GM12878 (cell line): ENCODE measurements around the gene FAM227B. TPM values are rescaled to one million over a fixed set of nuclear protein-coding genes. Genes with fewer than 3 reads are reported as not detected.
A peak's percentile ranks its signal among the peaks of the same experiment; 100 is the strongest.

Experiments
- ATAC-seq: fragments of 200-7000 bp; cut with Tn5 transposase; 3 replicates; pipeline ENCODE4 v1.9.1; 2020; ENCODE audit warnings: mild to moderate bottlenecking, moderate library complexity
- BruUV-seq: library from RNA; stranded (reverse); fragments of 400-500 nt; replicated peaks from 2 replicates; lab custom pipeline; 2021; lab: Mats Ljungman, UMichigan
- CTCF ChIA-PET: fragments of 300-600 bp; sonication (Branson Sonifier 250); formaldehyde crosslinking; extraction: SDS; loops from one replicate; lab custom pipeline; 2021; ENCODE audit warnings: inconsistent platforms; lab: Yijun Ruan, JAX
- POLR2A ChIA-PET: fragments of 350-600 bp; formaldehyde crosslinking; extraction: SDS; loops from one replicate; lab custom pipeline; 2021; ENCODE audit warnings: inconsistent platforms; lab: Charles Lee
- RAD21 ChIA-PET: fragments of 300-600 bp; sonication (Branson Sonifier 250); formaldehyde crosslinking; loops from one replicate; lab custom pipeline; 2023; ENCODE audit warnings: antibody characterized with exemption; ENCODE audit not compliant: unreplicated experiment; lab: Charles Lee
- SMC1A ChIA-PET: fragments of 300-600 bp; sonication (Branson Sonifier 250); formaldehyde crosslinking; loops from one replicate; lab custom pipeline; 2023; ENCODE audit not compliant: unreplicated experiment, uncharacterized antibody; lab: Charles Lee
- DNase-seq: peaks from one replicate; pipeline ENCODE4 v3.0.0-alpha.2; 2011; ENCODE audit warnings: low read depth, low spot score
- FAIRE-seq: peaks from 3 replicates; lab custom pipeline; 2011; peaks lifted over from hg19 to GRCh38; lab: Jason Lieb, UNC
- H2AFZ ChIP-seq: 2 replicates; pipeline ENCODE4 v1.6.0; 2011; ENCODE audit warnings: low read depth, low read length, control low read depth; ENCODE audit not compliant: control insufficient read depth
- H3K27ac ChIP-seq: 2 replicates; pipeline ENCODE4 v1.5.1; 2011; ENCODE audit warnings: control low read depth; ENCODE audit not compliant: control insufficient read depth, insufficient read depth
- H3K27me3 ChIP-seq, 2 experiments: replicated peaks in 1 of 2; 2 replicates each; pipeline versions ENCODE4 v1.6.0 to v1.6.1; 2011; ENCODE audit warnings: low read length in 1 of 2; ENCODE audit not compliant: control insufficient read depth in 2 of 2, insufficient read depth in 2 of 2
- H3K36me3 ChIP-seq, 2 experiments: 2 replicates each; pipeline ENCODE4 v1.5.1; 2011; ENCODE audit warnings: low read length in 1 of 2; ENCODE audit not compliant: control insufficient read depth in 2 of 2, insufficient read depth in 2 of 2
- H3K4me1 ChIP-seq: 2 replicates; pipeline ENCODE4 v1.6.1; 2011; ENCODE audit warnings: mild to moderate bottlenecking, low read length, moderate library complexity, mixed read lengths; ENCODE audit not compliant: control insufficient read depth, insufficient read depth
- H3K4me2 ChIP-seq: 2 replicates; pipeline ENCODE4 v1.6.0; 2011; ENCODE audit warnings: control low read depth; ENCODE audit not compliant: control insufficient read depth, insufficient read depth
- H3K4me3 ChIP-seq: fragments of 200-600 bp; sonication (generic); 2 replicates; pipeline ENCODE4 v1.5.1; 2016
- H3K79me2 ChIP-seq: 2 replicates; pipeline ENCODE4 v1.6.0; 2011; ENCODE audit warnings: low read length; ENCODE audit not compliant: control insufficient read depth, insufficient read depth
- H3K9ac ChIP-seq: 2 replicates; pipeline ENCODE4 v1.8.0; 2011; ENCODE audit warnings: low read length, control low read depth, mixed read lengths; ENCODE audit not compliant: control insufficient read depth, insufficient read depth
- H3K9me3 ChIP-seq: replicated peaks from 3 replicates; pipeline ENCODE4 v1.5.1; 2011; ENCODE audit warnings: mild to moderate bottlenecking, low read length; ENCODE audit not compliant: control insufficient read depth, insufficient read depth
- H4K20me1 ChIP-seq: 2 replicates; pipeline ENCODE4 v1.6.0; 2011; ENCODE audit not compliant: control insufficient read depth, insufficient read depth
- CBX5 ChIP-seq: sonication (generic); IDR thresholded peaks from 2 replicates; pipeline ENCODE4 v1.6.1; 2016; ENCODE audit warnings: low read depth, moderate library complexity, mild to moderate bottlenecking, inconsistent platforms
- CHD2 ChIP-seq: IDR thresholded peaks from 2 replicates; pipeline ENCODE4 v1.6.1; 2011; ENCODE audit warnings: low read depth, low read length, improper control_type of control experiment, borderline replicate concordance
- KDM1A ChIP-seq: fragments of 200-600 bp; sonication (generic); IDR thresholded peaks from 2 replicates; pipeline ENCODE4 v1.6.1; 2016; ENCODE audit warnings: borderline replicate concordance
- SMAD5 ChIP-seq: IDR thresholded peaks from 2 replicates; pipeline ENCODE4 v1.6.1; 2016; ENCODE audit warnings: antibody characterized with exemption, low read depth
- SRF ChIP-seq, 2 experiments: IDR thresholded peaks; 2 replicates each; pipeline ENCODE4 v1.6.1; 2011; ENCODE audit warnings: low read depth in 2 of 2, low read length in 2 of 2, mild to moderate bottlenecking in 1 of 2, moderate library complexity in 1 of 2
- TCF3 ChIP-seq: IDR thresholded peaks from 2 replicates; pipeline ENCODE4 v1.6.1; 2012; ENCODE audit warnings: low read depth, mild to moderate bottlenecking, low read length, borderline replicate concordance; ENCODE audit not compliant: insufficient read depth
- ZSCAN29 ChIP-seq: fragments of 450-650 bp; IDR thresholded peaks from 2 replicates; pipeline ENCODE4 v1.6.1; 2017; ENCODE audit warnings: mild to moderate bottlenecking, moderate library complexity
- WGBS: methylation state at CpG from one replicate; pipeline ENCODE4 v1.1.6; 2016; ENCODE audit warnings: low lambda C conversion rate; ENCODE audit not compliant: insufficient replicate concordance, insufficient coverage; ENCODE audit errors: missing lambda C conversion rate; 5-methylcytosine and 5-hydroxymethylcytosine counted together
- in situ Hi-C: fragments of 300-500 bp; cut with MboI; formaldehyde crosslinking; loops from 9 replicates; pipeline ENCODE4 v1.14.3; 2018; ENCODE audit warnings: mixed read lengths
- intact Hi-C: fragments of 100-400 bp; cut with micrococcal nuclease; formaldehyde crosslinking; loops from one replicate; pipeline ENCODE4 v1.14.2; 2022; ENCODE audit not compliant: unreplicated experiment
- polyA plus RNA-seq, 11 experiments: library from polyadenylated mRNA; depleted of rRNA in 4 of 11; unstranded in 6 of 11; stranded (reverse) in 5 of 11; fragments of >200 nt; fragmentation: Nextera tagmentation in 4 of 11; fragmentation: Illumina TruSeq in 1 of 11; extraction: Ambion mirVana in 4 of 11; extraction: Trizol in 1 of 11; gene quantifications; 1 replicate in 1 of 11; 2 replicates in 10 of 11; pipeline versions ENCODE4 v1.2.1 to v1.2.3, GENCODE V29; 2011 to 2016; ENCODE audit warnings: inconsistent platforms in 2 of 11, missing spikeins in 2 of 11, low read depth in 1 of 11
- total RNA-seq, 4 experiments: library from RNA; depleted of rRNA in 3 of 4; stranded (reverse); fragments of >200 nt in 3 of 4; fragmentation: Illumina TruSeq in 1 of 4; extraction: Trizol in 1 of 4; gene quantifications; 2 replicates each; pipeline versions ENCODE4 v1.2.1 to v1.2.3, GENCODE V29; 2013 to 2021
- TF ChIP-seq, protein P1 (sequence below): IDR thresholded peaks from 2 replicates; pipeline ENCODE4 v1.6.1; 2012; ENCODE audit warnings: mild to moderate bottlenecking, low read depth, low read length
- TF ChIP-seq, protein P2 (sequence below): IDR thresholded peaks from 2 replicates; pipeline ENCODE4 v1.6.1; 2011; ENCODE audit warnings: borderline replicate concordance, low read depth, mild to moderate bottlenecking, moderate library complexity, mixed read lengths, low read length; ENCODE audit not compliant: insufficient read depth; ENCODE audit errors: extremely low read length
- TF ChIP-seq, protein P3 (sequence below): IDR thresholded peaks from 2 replicates; pipeline ENCODE4 v1.6.1; 2012; ENCODE audit warnings: low read depth, low read length, improper control_type of control experiment

FAM227B gene
- total and polyA plus RNA-seq, 10 of the 15 experiments (the other 5 are each of a cell fraction or from before 2014, with no cell fraction given) = 3.9 to 12.6 (median 6.9) TPM

DNA sequence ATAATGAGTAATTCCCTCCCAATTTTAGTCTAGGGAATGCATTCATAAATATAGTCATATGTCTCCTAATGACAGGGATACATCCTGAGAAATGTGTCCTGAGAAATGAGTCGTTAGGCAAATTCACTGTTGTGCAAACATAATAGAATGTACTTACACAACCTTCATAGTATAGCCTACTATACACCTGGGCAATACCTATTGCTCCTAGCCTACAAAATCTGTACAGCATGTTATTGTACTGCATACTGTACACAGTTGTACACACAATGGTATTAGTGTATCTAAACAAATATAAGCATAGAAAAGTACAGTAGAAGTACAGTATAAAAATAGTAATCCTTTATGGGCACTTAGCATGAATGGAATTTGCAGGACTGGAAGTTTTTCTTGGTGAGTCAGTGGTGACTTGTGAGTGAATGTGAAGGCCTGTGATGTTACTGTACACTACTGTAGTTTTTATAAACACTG is 6.8 kb upstream of the FAM227B start:
- DNase-seq = no peak
- H3K27ac ChIP-seq = no peak overlapping the region
- SMC1A ChIA-PET = interaction anchor here (0.6 kb wide), 1 partner anchor 174 kb away, joined by 3 read pairs; no protein-coding TSS in a partner anchor
- no peak overlapping the region for H3K9ac ChIP-seq
- peak; percentile 21; the same call in 1 of the 3 replicates for ATAC-seq
- FAIRE-seq = no peak
- no peak overlapping the region for H3K4me2 ChIP-seq
- 94% methylated on average over 1 of the region's 1 CpG for WGBS
- no peaks in the 10 kb centered on the region for H3K27me3 ChIP-seq
- H3K4me3 ChIP-seq = no peak overlapping the region
- POLR2A ChIA-PET = no interaction called here
- no peaks in the 10 kb centered on the region for H3K4me1 ChIP-seq
- no peak overlapping the region for H2AFZ ChIP-seq
- H3K79me2 ChIP-seq = peaks cover 9% of the 10 kb centered on the region
- intact Hi-C loops (loop anchor here (10.0 kb wide), 1 partner anchor 1293 kb away; the partner anchor contains the start of gene DUT), in situ Hi-C loops (loop anchor here (10.0 kb wide), 2 partner anchors 473 to 753 kb away; partner anchors contain the start of genes COPS2 and EID1)
- CTCF ChIA-PET = no interaction called here
- H4K20me1 ChIP-seq = no peaks in the 10 kb centered on the region
- H3K9me3 ChIP-seq = peaks cover 8% of the 10 kb centered on the region
- RAD21 ChIA-PET = no interaction called here
- TF ChIP-seq, protein P1, sequence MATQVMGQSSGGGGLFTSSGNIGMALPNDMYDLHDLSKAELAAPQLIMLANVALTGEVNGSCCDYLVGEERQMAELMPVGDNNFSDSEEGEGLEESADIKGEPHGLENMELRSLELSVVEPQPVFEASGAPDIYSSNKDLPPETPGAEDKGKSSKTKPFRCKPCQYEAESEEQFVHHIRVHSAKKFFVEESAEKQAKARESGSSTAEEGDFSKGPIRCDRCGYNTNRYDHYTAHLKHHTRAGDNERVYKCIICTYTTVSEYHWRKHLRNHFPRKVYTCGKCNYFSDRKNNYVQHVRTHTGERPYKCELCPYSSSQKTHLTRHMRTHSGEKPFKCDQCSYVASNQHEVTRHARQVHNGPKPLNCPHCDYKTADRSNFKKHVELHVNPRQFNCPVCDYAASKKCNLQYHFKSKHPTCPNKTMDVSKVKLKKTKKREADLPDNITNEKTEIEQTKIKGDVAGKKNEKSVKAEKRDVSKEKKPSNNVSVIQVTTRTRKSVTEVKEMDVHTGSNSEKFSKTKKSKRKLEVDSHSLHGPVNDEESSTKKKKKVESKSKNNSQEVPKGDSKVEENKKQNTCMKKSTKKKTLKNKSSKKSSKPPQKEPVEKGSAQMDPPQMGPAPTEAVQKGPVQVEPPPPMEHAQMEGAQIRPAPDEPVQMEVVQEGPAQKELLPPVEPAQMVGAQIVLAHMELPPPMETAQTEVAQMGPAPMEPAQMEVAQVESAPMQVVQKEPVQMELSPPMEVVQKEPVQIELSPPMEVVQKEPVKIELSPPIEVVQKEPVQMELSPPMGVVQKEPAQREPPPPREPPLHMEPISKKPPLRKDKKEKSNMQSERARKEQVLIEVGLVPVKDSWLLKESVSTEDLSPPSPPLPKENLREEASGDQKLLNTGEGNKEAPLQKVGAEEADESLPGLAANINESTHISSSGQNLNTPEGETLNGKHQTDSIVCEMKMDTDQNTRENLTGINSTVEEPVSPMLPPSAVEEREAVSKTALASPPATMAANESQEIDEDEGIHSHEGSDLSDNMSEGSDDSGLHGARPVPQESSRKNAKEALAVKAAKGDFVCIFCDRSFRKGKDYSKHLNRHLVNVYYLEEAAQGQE = no peak
- TF ChIP-seq SMAD5 (no peak), CBX5 (no peak), SRF (IDR thresholded peaks at IDR 0.05; ENCODE audit: low read depth in 2 of 2, low read length in 2 of 2) (no peak), TCF3 (no peak), ZSCAN29 (no peak), CHD2 (no peak), KDM1A (no peak)
- TF ChIP-seq, protein P2, sequence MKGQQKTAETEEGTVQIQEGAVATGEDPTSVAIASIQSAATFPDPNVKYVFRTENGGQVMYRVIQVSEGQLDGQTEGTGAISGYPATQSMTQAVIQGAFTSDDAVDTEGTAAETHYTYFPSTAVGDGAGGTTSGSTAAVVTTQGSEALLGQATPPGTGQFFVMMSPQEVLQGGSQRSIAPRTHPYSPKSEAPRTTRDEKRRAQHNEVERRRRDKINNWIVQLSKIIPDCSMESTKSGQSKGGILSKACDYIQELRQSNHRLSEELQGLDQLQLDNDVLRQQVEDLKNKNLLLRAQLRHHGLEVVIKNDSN = no peak
- TF ChIP-seq, protein P3, sequence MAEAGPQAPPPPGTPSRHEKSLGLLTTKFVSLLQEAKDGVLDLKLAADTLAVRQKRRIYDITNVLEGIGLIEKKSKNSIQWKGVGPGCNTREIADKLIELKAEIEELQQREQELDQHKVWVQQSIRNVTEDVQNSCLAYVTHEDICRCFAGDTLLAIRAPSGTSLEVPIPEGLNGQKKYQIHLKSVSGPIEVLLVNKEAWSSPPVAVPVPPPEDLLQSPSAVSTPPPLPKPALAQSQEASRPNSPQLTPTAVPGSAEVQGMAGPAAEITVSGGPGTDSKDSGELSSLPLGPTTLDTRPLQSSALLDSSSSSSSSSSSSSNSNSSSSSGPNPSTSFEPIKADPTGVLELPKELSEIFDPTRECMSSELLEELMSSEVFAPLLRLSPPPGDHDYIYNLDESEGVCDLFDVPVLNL = no peak
- no peaks in the 10 kb centered on the region for H3K36me3 ChIP-seq
- no TSS peak for BruUV-seq
